Spleen (tissue), 7 donors: ENCODE measurements around the gene HUNK.

Experiments used
- POLR2A ChIP-seq, 3 donors: fragments of 450-650 bp; IDR thresholded peaks; one replicate each; pipeline ENCODE4 v1.5.1; 2017; ENCODE audit warnings: antibody characterized with exemption in 3 of 3, mild to moderate bottlenecking in 1 of 3
- POLR2AphosphoS5 ChIP-seq, 3 donors: sonication (generic); formaldehyde crosslinking; IDR thresholded peaks; one replicate each; pipeline ENCODE4 v1.5.1; 2017; ENCODE audit warnings: antibody characterized with exemption in 3 of 3
- TF ChIP-seq, protein P1 (sequence below), 11 experiments: fragments of 200-600 bp in 7 of 11; fragments of 450-650 bp in 4 of 11; sonication (generic) in 4 of 11; IDR thresholded peaks in 8 of 11; conservative IDR thresholded peaks in 3 of 11; 1 replicate in 7 of 11; 2 replicates in 4 of 11; pipeline versions ENCODE4 v1.4.0 to v1.8.0; 2016 to 2021; ENCODE audit warnings: antibody characterized with exemption in 11 of 11, inconsistent platforms in 4 of 11, mild to moderate bottlenecking in 1 of 11
- donor health status: DM: no; HTN: no; CAD: no; lungs with moderate emphysema.
- donor health status: DM: no; HTN: no; CAD: no.
- donor health status: DM: no; HTN: no; CAD: no.

- TF ChIP-seq, protein P1, sequence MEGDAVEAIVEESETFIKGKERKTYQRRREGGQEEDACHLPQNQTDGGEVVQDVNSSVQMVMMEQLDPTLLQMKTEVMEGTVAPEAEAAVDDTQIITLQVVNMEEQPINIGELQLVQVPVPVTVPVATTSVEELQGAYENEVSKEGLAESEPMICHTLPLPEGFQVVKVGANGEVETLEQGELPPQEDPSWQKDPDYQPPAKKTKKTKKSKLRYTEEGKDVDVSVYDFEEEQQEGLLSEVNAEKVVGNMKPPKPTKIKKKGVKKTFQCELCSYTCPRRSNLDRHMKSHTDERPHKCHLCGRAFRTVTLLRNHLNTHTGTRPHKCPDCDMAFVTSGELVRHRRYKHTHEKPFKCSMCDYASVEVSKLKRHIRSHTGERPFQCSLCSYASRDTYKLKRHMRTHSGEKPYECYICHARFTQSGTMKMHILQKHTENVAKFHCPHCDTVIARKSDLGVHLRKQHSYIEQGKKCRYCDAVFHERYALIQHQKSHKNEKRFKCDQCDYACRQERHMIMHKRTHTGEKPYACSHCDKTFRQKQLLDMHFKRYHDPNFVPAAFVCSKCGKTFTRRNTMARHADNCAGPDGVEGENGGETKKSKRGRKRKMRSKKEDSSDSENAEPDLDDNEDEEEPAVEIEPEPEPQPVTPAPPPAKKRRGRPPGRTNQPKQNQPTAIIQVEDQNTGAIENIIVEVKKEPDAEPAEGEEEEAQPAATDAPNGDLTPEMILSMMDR (IDR thresholded peaks at IDR 0.05 in 8 of 11, conservative IDR thresholded peaks at IDR 0.05 in 3 of 11), result no peak
- TF ChIP-seq POLR2A (IDR thresholded peaks at IDR 0.05), result no peak
- no peak for TF ChIP-seq POLR2AphosphoS5 (IDR thresholded peaks at IDR 0.05)
These were observed 142.8 kb downstream of the HUNK start for GRCh38 chr21:32015461-32016139.
